Panc1 (cell line): ENCODE data around the gene PNKP. TPM values are rescaled to one million over a fixed set of nuclear protein-coding genes. Genes with fewer than 3 reads are reported as not detected.

Experiments
- ATAC-seq: fragments of 200-7000 bp; cut with Tn5 transposase; 2 replicates; pipeline ENCODE4 v1.9.1; 2020; ENCODE audit warnings: mild to moderate bottlenecking, moderate library complexity
- BruUV-seq: library from RNA; stranded (reverse); fragments of 400-500 nt; replicated peaks from 2 replicates; lab custom pipeline; 2021; lab: Mats Ljungman, UMichigan
- CTCF ChIA-PET: fragments of 300-600 bp; sonication (Branson Sonifier 250); formaldehyde crosslinking; loops from one replicate; lab custom pipeline; 2022; ENCODE audit warnings: antibody characterized with exemption; lab: Charles Lee
- POLR2A ChIA-PET: fragments of 300-600 bp; sonication (Branson Sonifier 250); formaldehyde crosslinking; loops from one replicate; lab custom pipeline; 2022; ENCODE audit warnings: antibody characterized with exemption; lab: Charles Lee
- DNase-seq: peaks from one replicate; pipeline ENCODE4 v3.0.0-alpha.2; 2010; ENCODE audit warnings: low read depth, low spot score
- H3K27ac ChIP-seq: 2 replicates; pipeline ENCODE4 v1.5.1; 2011; ENCODE audit warnings: mild to moderate bottlenecking, low read length, inconsistent platforms
- H3K27me3 ChIP-seq: fragments of 200-500 bp; sonication (Bioruptor generic); 2 replicates; pipeline ENCODE4 v1.6.0; 2014; ENCODE audit warnings: low read length, inconsistent platforms; ENCODE audit not compliant: control insufficient read depth, insufficient read depth
- H3K36me3 ChIP-seq: fragments of 200-500 bp; sonication (Bioruptor generic); 2 replicates; pipeline ENCODE4 v1.5.1; 2014; ENCODE audit warnings: inconsistent platforms, mild to moderate bottlenecking, low read length, moderate library complexity; ENCODE audit not compliant: control insufficient read depth, insufficient read depth
- H3K4me1 ChIP-seq: 2 replicates; pipeline ENCODE4 v1.5.1; 2011; ENCODE audit warnings: inconsistent platforms, mild to moderate bottlenecking, low read length, moderate library complexity; ENCODE audit not compliant: control insufficient read depth, insufficient read depth
- H3K4me3 ChIP-seq, 2 experiments: 2 replicates each; pipeline ENCODE4 v1.5.1; 2011 to 2012; ENCODE audit warnings: low read depth in 2 of 2, low read length in 2 of 2, mild to moderate bottlenecking in 2 of 2, inconsistent platforms in 1 of 2, moderate library complexity in 1 of 2
- H3K9me3 ChIP-seq: fragments of 200-500 bp; sonication (Bioruptor generic); 2 replicates; pipeline ENCODE4 v1.5.1; 2014; ENCODE audit warnings: low read depth, mild to moderate bottlenecking, inconsistent platforms, low read length, moderate library complexity; ENCODE audit not compliant: control insufficient read depth, insufficient read depth
- POLR2AphosphoS5 ChIP-seq: IDR thresholded peaks from 2 replicates; pipeline ENCODE4 v1.6.1; 2012; ENCODE audit warnings: mild to moderate bottlenecking, low read depth, low read length, moderate library complexity
- SIN3A ChIP-seq: IDR thresholded peaks from 2 replicates; pipeline ENCODE4 v1.6.1; 2012; ENCODE audit warnings: low read depth, mild to moderate bottlenecking, low read length, moderate library complexity, borderline replicate concordance; ENCODE audit not compliant: insufficient read depth
- TCF7L2 ChIP-seq: IDR thresholded peaks from 2 replicates; pipeline ENCODE4 v1.6.1; 2011; ENCODE audit warnings: mild to moderate bottlenecking, low read depth, low read length, inconsistent platforms
- in situ Hi-C: cut with HindIII; loops from 2 replicates; pipeline ENCODE4 v1.10.0; 2016; ENCODE audit warnings: low sequenced_read_pairs, low pct_unique_long_range_greater_than_20kb
- intact Hi-C: fragments of 100-400 bp; cut with micrococcal nuclease; formaldehyde crosslinking; loops from one replicate; pipeline ENCODE4 v1.10.0; 2022; ENCODE audit not compliant: unreplicated experiment
- total RNA-seq: library from RNA; stranded (reverse); gene quantifications from one replicate; pipeline ENCODE4 v1.2.1, GENCODE V29; 2021; ENCODE audit not compliant: unreplicated experiment
- TF ChIP-seq, protein P1 (sequence below), 2 experiments: IDR thresholded peaks; 2 replicates each; pipeline ENCODE4 v1.6.1; 2011 to 2012; ENCODE audit warnings: low read depth in 2 of 2, control low read depth in 1 of 2, low read length in 1 of 2, mild to moderate bottlenecking in 1 of 2, moderate library complexity in 1 of 2; ENCODE audit not compliant: insufficient read depth in 1 of 2
- TF ChIP-seq, protein P2 (sequence below): fragments of 450-650 bp; IDR thresholded peaks from 2 replicates; pipeline ENCODE4 v1.5.1; 2017; ENCODE audit warnings: mild to moderate bottlenecking

The PNKP gene
- total RNA-seq, 1 experiment from 2014 or later, result 76.7 TPM

DNA sequence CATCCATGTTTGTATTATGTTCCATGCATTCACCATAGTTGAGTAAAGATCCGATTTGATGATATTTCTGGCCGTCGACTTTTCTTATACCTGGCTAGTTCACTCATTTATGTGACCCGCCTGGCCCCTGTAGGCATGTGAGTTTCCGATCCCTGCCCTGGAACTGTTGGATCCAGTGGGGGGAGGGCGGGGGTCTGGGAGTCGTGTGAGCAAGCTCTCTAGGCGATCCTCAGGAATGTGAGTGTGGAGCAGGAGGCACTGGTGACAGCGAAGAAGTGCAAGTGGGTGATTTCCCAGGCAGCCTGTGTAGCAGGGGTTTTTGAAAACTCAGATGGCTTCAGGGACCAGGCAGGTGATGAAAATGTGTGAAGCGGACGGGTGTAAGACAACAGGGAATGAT lies 27.1 kb downstream of the PNKP start:
- no peak for ATAC-seq
- ChIA-PET POLR2A (interaction anchor here (0.5 kb wide), 1 partner anchor 21 kb away, joined by 5 read pairs; no protein-coding TSS in a partner anchor), CTCF (no interaction called here)
- no peak for TF ChIP-seq TCF7L2
- TF ChIP-seq POLR2AphosphoS5, result no peak
- TF ChIP-seq SIN3A, result no peak
- TF ChIP-seq, protein P1, sequence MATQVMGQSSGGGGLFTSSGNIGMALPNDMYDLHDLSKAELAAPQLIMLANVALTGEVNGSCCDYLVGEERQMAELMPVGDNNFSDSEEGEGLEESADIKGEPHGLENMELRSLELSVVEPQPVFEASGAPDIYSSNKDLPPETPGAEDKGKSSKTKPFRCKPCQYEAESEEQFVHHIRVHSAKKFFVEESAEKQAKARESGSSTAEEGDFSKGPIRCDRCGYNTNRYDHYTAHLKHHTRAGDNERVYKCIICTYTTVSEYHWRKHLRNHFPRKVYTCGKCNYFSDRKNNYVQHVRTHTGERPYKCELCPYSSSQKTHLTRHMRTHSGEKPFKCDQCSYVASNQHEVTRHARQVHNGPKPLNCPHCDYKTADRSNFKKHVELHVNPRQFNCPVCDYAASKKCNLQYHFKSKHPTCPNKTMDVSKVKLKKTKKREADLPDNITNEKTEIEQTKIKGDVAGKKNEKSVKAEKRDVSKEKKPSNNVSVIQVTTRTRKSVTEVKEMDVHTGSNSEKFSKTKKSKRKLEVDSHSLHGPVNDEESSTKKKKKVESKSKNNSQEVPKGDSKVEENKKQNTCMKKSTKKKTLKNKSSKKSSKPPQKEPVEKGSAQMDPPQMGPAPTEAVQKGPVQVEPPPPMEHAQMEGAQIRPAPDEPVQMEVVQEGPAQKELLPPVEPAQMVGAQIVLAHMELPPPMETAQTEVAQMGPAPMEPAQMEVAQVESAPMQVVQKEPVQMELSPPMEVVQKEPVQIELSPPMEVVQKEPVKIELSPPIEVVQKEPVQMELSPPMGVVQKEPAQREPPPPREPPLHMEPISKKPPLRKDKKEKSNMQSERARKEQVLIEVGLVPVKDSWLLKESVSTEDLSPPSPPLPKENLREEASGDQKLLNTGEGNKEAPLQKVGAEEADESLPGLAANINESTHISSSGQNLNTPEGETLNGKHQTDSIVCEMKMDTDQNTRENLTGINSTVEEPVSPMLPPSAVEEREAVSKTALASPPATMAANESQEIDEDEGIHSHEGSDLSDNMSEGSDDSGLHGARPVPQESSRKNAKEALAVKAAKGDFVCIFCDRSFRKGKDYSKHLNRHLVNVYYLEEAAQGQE (IDR thresholded peaks at IDR 0.05; ENCODE audit: insufficient read depth in 1 of 2, low read depth in 2 of 2, low read length in 1 of 2), result no peak
- TF ChIP-seq, protein P2, sequence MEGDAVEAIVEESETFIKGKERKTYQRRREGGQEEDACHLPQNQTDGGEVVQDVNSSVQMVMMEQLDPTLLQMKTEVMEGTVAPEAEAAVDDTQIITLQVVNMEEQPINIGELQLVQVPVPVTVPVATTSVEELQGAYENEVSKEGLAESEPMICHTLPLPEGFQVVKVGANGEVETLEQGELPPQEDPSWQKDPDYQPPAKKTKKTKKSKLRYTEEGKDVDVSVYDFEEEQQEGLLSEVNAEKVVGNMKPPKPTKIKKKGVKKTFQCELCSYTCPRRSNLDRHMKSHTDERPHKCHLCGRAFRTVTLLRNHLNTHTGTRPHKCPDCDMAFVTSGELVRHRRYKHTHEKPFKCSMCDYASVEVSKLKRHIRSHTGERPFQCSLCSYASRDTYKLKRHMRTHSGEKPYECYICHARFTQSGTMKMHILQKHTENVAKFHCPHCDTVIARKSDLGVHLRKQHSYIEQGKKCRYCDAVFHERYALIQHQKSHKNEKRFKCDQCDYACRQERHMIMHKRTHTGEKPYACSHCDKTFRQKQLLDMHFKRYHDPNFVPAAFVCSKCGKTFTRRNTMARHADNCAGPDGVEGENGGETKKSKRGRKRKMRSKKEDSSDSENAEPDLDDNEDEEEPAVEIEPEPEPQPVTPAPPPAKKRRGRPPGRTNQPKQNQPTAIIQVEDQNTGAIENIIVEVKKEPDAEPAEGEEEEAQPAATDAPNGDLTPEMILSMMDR, result no peak
- Histone ChIP-seq H3K4me1 (no peaks in the 10 kb centered on the region; the same call in 1 of the 2 replicates), H3K27me3 (no peaks in the 10 kb centered on the region), H3K9me3 (no peaks in the 10 kb centered on the region), H3K27ac (no peak overlapping the region), H3K4me3 (no peak overlapping the region), H3K36me3 (no peaks in the 10 kb centered on the region; the same call in 1 of the 2 replicates)
- in situ Hi-C loops (no loop called here), intact Hi-C loops (no loop called here)
- DNase-seq, result no peak
- no TSS peak for BruUV-seq

DNA sequence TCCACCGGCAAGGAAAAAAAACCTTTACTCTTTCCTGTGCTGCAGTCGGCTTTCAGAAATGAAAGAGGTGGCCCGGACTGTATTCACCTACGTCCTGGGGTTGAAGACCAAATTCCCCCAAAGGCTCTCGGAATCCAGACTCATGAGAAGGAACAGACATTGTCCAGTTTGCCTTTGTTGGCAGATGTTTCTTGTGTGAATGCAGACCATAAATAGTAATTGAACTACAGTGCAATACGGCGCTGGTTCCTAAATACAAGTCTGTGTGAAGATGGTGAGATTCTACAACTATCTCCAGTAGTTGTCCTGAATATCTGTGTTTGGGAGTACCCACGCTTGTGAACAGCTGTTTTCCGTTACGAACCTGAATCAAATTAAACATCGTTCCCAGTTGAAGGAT lies 27.7 kb downstream of the PNKP start:
- CTCF ChIA-PET, result no interaction called here
- Histone ChIP-seq H3K4me1 (no peaks in the 10 kb centered on the region), H3K27me3 (no peaks in the 10 kb centered on the region), H3K9me3 (no peaks in the 10 kb centered on the region), H3K36me3 (no peaks in the 10 kb centered on the region; the same call in 1 of the 2 replicates), H3K27ac (no peak overlapping the region), H3K4me3 (no peak overlapping the region)
- intact Hi-C loops, result no loop called here
- DNase-seq, result no peak
- POLR2A ChIA-PET, result interaction anchor here (0.5 kb wide), 1 partner anchor 20 kb away, joined by 5 read pairs; no protein-coding TSS in a partner anchor
- in situ Hi-C loops, result no loop called here
- ATAC-seq, result no peak
- BruUV-seq, result no TSS peak
- TF ChIP-seq, protein P2, result no peak
- TF ChIP-seq, protein P1 (IDR thresholded peaks at IDR 0.05; ENCODE audit: insufficient read depth in 1 of 2, low read depth in 2 of 2, low read length in 1 of 2), result no peak
- TF ChIP-seq SIN3A (no peak), TCF7L2 (no peak), POLR2AphosphoS5 (no peak)
